ENCODE measurements around the gene DLL3.

DLL3 gene

DNA sequence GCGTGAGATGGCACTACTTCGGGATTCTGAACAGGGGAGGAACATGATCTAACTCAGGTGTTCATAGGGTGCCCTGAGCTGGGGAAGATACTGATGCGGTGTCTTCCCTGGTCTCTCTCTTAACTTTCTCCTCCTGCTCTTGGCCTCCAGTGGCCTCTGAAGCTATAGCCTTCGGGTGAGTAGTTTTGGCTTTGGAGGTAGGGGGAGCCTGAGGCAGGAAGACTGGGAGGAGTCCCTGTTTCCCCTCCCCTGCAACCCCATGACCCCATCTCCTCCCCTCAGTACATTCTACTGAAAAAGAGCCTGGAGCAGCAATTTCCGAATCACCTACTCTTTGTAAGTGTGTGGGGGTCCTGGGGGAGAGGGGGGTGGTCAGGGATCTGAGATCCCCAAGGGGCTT is 19.7 kb downstream of the DLL3 start:
- DNase-seq, result no peak

DNA sequence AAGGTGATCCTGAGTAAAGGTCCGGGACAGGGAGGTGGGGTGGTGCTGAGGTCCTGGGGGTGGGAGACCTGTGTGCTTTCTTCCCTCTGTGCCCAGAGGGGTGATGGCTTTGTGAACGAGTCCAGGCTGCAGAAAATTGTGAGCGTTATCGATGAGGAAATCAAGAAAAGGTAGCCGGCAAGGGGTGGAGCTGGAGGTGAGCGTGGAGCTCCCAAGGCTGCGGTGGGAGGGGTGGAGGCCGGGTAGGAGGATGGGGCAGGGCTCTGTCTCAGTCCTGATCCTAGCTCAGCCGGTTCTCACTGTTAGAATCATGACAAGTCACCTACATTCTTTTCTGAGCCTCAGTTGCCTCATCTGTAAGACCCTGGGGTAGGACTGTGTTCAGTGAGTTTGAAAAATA is 20.2 kb downstream of the DLL3 start:
- DNase-seq, result no peak

DNA sequence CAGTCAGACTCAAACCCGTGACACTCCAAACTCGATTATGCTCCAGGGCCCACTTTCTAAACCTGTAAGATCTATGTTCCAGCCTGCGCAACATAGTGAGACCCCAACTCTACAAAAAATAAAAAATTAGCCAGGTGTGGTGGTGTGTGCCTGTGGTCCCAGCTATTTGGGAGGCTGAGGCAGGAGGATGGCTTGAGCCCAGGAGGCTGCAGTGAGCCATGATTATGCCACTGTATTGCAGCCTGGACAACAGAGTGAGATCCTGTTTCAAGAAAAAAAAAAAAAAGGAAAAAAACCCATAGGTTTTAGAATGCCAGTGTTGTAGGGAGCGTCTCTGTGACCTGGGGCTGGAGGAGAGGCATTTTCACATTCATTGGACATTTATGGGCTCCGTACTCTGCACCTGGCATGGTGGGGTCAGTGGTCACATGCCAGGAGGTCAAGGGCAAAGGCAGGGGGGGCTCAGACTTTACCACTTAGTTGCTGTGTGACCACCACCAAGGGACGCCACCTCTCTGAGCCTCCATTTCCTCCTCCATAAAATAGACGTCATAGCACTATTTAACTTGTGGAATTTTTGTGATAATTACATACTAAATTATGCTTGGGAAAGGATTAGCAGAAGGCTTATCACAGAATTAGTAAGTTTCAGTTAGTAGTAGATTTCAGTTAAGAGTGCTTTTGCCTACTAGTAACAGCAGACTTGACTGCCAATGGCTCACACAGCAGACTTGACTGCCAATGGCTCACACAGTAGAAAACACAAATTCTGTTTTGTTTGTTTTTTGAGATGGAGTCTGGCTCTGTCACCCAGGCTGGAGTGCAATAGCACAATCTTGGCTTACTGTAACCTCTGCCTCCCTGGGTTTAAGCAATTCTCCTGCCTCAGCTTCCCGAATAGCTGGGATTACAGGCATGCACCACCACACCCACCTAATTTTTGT is 22.1 kb downstream of the DLL3 start:
- no peak for DNase-seq

DNA sequence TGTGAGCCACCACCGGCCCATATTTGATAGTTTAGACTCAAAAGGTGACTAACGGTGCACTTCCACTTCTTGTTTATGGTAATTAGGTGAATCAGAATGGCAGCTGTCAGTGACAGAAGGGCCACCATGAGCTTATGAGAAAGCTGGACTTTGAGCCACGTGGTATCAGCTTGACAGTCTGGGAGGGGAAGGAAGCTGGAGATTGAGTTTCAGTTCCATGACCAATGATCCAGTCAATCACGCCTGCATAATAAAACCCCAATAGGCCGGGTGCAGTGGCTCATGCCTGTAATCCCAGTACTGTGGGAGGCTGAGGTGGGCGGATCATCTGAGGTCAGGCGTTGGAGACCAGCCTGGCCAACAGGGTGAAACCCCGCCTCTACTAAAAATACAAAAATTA is 25.7 kb downstream of the DLL3 start:
- DNase-seq, result no peak

DNA sequence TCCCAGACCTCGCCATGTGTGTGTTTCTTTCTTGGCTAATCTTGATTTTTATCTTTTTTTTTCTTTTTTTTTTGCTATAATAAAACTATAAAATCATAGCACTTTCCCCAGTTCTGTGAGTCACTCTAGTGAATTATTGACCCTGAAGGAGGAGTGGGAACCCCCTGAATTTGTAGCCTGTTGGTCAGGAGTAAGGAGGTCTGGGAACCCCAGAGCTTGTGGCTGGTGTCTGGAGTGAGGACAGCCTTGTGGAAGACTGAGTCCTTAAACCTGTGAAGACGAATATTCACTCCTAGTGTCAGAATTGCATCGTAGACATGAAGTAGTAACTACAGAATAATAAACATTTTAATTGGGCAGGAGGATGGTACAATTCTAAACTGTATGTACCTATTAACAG is 26.5 kb downstream of the DLL3 start:
- DNase-seq, result no peak

DNA sequence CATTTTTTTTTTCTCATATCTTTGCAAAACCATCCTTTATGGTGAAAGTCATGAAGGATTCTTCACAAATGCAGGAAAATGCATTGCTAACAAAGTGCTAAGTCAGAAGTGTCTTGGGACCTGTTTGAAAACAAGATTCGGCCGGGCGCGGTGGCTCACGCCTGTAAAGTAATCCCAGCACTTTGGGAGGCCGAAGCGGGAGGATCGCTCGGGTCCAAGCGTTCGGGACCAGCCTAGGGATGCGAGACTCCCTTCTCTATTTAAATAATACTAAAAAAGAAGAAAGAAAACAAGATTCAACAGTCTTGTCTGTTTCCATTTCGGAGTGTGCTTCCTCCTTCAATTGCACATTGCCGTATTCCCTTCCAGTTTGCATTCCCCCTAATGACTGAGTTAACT is 33.1 kb downstream of the DLL3 start:
- DNase-seq, result no peak

DNA sequence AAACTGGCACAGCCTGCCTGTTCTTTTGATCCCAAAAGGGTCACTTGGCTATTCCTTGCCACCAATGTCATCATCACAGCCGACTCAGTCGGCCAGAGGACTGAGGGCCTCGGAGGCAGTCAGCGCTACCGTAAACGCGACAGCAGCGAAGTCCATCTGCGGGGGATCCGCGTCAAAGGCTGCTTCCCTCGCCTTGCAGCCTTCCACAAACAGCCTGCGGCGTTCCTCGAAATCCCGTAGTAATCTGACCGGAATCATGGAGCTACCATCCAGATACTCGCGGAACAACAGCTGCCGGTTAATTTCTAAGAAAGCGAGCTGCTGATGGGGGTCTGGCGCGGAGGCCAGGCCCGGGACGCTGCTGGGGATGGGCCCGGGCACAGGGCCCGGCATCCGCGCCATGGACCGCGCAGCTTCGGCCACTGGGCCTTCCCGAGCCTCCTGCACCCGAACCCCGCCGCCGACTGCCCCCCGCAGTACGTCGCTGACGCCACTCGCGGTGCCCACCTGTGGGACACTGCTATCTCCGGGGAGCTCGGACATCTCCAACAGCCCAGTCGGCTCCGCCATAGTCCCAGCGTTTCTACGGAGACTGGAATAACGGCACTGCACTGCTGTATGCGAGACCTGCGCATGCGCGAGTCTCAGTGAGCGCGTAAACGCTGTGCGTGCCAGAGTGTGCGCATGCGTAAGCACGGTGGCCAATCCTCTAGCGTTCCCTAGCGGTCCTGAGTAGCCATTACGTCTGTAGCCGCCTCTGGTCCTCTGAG is 33.7 kb downstream of the DLL3 start, which contains the start of gene EID2B:
TSS of gene EID2B (minus strand) at position 620 of the 770 bp plus-strand sequence. CDS start at position 570, 50 bp downstream.
- peak; percentile 94 to 97 for DNase-seq

DNA sequence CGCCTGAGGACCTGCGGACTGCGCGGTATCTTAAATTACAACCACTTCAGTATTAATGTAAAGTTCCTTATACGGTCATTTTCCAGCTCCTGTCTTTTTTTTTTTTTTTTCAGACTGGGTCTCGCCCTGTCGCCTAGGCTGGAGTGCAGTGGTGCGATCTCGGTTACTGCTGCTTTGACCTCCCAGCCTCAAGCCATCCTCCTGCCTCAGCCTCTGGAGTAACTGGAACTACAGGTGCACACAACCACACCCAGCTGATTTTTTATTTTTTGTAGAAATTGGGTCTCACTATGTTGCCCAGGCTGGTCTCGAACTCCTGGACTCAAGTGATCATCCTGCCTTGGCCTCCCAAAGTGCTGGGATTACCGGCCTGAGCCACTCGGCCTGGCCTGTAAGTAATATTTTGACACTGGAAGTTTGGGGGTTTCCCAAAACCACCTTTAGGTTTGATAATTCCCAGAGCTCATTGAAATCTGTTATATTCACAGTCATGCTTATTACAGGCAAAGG is 34.3 kb downstream of the DLL3 start:
- DNase-seq, result no peak

DNA sequence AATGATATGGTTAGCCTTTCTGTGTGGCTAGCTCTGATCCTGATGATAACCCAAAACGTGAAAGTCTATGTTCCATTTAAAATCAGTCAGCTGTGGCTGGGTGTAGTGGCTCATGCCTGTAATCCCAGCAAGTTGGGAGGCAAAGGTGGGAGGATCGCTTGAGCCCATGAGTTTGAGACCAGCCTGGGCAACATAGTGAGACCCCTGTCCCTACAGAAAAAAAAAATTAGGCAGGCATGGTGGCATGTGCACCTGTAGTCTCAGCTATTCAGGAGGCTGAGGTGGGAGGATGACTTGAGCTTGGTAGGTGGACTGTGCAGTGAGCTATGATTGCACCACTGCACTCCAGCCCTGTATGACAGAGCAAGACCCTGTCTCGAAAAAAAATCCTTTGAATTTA is 35.0 kb downstream of the DLL3 start:
- DNase-seq, result no peak

DNA sequence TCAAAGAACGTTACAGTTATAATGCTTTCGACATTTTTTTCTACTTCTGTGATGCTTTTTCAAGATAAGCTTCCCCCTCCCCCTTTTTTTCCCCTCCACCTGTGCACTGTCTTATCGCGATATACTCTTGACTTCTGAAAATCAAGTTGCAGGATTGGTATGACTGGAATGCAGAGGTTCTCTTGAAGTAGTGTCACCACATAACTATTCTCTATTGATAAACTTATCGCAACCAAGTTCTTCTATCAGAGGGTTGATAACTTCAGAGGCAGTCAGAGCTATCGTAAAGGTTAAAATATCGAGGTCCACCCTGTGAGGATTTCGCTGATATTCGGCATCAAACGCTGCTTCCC is 40.4 kb downstream of the DLL3 start:
- DNase-seq, result no peak

DNA sequence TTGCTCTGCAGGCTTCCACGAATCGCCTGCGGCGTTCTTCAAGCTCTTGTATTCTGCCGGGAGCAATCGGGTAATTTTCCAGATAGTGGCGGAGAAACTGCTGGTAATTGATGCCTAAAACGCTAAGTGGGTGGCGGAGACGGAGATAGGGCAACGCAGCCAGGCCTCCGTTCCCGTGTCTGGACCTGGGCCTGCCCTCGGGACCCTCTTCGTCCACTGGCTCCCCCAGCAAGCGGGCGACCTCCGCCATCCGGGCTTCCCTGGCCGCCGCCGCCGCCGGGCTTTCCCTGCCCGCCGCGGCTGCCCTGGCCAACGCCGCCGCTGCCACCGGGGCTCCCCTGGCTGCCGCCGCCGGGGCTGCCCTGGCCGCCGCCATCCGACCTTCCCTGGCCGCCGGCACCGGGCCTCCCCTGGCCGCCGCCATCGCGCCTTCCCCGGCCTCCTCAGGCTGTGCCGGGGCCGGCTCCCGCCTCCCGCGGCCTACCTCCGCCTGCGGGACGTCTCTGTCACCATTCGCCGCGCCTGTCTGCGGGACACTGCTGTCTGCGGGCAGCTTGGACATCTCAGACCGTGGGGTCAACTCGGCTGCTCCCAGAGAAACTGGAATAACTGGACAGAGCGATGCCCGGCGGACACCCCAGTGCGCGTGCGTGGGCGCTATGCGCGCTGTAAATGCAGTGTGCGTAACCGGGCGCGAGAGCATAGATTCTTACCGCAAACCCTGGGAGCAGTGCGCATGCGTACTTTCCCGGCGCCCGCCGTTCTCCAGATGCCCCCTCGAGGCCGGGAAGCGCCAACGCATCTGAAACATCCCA is 41.0 kb downstream of the DLL3 start, which contains the start of gene EID2:
TSS of gene EID2 (minus strand) at position 644 of the 815 bp plus-strand sequence. CDS start at position 562, 82 bp downstream.
- peak; percentile 93 to 95 for DNase-seq

DNA sequence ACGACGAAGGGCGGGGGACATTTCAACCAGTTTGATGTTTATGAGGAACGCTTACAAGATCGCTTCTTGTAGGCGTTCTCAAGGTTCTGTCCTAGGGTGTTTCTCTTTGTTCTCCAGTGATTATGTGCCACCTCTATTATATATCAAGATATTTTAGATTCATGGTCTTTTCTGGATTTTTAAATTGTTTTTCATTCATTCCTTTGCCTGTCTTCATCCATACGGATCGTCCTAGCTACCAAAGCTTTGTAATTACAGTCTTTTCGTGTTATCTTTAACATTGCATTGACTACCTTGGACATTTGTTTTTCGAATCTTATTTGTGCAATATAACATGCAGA is 41.6 kb downstream of the DLL3 start:
- no peak for DNase-seq

DNA sequence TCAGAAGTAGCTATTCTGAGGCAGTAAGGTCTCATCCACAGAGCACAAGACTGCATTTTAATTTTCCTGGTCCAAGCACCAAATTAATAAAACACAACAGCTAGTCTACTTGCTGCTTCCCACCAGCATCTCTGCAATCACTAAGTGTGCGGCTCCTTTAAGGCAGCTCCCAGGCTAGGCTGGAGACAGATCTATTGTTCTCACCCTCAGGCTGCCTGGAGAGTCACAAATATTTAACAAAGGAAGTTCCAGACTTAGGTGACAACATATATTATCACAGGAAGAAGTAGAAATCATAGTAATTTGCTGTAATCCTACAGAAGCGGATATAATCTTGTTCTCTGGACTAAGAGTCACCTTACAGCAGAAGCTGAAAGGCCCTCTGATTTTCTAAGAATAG is 43.5 kb downstream of the DLL3 start:
- DNase-seq, result no peak

DNA sequence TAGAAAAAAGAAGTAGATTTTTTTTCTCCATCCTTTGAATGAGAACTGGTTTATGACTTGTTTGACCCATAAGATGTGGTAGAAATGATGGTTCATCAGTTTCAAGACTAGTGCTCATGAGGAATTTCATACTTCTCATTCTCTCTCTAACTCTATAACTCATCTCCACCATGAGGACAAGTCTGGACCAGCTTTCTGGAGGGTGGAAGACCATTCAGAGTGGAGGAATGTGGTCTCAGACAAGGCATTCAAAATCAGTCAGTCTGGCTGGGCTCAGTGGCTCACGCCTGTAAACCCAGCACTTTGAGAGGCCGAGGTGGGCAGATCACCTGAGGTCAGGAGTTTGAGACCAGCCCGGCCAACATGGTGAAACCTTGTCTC is 44.7 kb downstream of the DLL3 start:
- no peak for DNase-seq

DNA sequence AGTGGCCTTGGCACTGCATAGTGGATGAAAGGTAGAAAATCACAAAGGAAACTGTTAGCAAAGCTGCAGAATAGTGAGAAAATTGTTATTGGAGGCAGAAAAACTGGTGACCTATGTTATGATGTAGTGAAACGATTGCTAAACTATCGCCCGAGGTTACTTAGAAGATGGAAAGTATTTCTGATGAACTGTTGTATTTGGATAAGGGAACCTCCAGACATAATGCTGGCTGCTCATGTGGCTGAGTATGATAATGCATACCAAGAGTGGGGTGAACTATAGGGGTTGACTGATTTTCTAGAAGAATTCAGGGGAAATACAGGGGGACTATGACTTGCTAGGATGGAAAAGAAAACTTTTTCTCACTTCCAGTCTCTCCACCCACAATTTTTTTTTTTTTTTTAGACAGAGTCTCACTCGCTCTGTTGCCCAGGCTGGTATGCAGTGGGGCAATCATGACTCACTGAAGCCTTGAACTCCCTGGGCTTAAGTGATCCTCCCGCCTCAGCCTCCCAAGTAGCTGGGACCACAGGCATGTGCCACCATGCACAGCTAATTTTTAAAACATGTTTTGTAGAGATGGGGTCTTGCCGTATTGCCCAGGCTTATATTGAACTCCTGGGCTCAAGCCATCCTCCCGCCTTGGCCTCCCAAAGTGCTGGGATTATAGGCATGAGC is 45.6 kb downstream of the DLL3 start:
- no peak for DNase-seq

DNA sequence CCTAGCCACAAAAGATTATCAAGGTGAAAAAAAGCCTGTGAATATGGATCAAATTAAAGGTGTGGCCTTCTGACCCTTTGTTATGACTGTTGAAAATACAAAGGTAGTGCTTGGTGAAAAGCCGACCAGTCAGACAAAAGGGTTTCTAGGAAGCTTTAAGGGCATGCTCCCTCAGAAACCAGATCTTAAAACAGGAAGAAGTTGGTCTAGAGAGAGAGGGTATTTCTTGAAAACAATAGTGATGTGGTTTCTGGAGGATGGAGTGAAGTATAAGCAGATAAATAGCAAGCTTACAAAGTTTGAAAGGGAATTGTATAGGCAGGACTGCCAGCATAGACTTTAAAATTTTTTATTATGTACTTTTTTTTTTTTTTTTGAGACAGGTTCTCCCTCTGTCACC is 46.2 kb downstream of the DLL3 start:
- no peak for DNase-seq

DNA sequence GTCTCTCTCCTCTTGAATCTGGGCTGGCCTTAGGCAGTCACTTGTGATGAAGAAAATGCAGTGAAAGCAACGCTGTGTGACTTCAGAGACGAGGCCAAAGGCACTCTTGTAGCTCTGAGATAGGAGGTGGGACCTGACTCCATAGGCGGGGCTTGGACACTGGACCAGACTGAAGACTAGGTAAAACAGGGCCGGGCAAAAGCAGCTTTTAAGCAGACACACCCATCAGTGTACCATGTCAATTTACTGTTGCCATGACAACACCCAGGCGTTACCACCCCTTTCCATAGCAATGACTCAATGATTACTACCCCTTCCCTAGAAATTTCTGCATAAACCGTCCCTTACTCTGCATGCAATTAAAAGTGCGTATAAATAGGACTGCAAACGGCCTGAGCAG is 47.9 kb downstream of the DLL3 start:
- no peak for DNase-seq

DNA sequence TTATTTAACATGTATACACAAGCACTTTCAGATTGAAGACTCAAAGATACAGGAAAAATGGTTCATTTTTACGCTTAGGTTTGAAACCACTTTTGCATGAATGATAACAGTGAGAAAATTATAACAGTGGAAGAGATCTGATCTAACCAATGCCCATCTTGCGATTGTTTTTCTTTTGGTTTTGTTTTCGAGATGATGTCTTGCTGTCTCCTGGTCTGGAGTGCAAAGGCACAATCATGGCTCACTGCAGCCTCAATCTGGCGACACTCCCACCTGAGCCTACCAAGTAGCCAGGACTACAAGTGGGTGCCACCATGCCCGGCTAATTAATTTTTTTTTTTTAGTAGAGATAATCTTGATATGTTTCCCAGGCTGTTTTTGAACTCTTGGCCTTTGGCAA is 51.5 kb downstream of the DLL3 start:
- no peak for DNase-seq

DNA sequence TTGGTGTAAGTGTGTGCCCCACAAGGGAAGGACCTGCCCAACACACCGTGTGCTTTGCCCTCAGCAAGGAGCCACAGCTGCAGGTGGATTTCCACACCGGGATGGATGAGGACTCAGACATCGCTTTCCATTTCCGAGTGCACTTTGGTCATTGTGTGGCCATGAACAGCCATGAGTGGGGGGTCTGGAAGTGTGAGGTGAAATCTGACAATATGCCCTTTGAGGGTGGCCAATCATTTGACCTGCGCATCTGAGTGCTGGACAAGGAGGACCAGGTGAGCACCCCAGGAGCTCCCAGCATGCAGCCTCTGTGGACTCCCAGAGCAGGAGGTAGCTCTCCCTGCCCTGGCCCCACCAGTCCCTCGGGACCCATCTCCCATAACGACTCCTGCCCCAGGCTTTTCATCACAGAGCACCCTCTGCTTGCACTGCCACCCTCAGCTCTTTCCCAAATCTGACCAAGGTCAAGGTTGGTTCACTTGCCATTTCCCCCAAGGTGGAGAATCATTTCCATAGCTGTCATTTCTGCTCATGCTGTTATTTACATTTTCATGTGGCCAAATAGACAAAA is 54.4 kb downstream of the DLL3 start:
- DNase-seq, result no peak

DNA sequence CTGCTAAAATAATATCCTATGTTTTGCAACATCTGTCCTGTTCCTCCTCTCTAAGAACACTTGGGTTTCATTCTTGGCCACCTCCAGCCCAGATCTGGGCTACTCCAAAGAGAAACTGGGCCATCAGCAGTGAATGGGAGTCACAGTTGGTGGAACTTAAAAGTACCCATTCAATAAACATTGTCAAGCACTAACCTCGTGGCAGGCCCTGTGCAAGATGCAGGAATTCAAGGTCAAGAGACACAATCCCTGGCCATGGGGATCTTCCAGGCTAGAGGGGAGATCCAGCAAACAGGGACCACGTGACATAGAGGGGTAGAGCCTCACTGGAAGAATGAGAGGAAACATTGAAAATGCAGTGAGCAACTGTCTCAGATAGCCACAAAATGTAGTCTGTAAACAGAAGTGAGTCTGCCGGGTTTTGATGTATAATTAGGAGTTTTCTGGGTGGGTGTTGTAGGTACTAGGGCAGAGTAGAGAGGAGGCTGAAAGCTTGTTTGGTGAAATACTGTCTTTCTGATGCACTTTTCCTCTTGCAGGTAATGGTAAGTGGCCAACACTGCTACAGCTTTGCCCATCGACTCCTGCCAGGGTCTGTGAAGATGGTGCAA is 56.1 kb downstream of the DLL3 start:
- DNase-seq, result no peak

DNA sequence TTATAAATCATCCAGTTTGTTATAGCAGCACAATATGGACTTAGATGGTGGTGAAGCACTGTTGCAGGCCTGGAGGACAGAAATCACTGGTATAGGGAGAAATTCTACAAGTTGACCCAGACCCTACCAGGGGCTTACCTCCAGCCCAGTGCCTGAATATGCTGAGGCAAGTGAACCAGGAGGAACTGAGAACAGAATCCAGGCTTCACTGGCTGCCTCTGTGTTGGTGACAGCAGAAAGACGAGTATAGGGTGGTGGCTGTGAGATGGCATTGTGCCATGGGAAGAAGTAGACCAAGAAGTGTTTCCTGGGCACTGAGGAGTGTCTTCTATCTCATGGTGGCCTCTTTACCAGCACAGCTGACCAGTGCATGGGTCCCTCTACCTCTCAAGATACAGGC is 57.1 kb downstream of the DLL3 start:
- DNase-seq, result no peak

Measured in activated CD4-positive, alpha-beta T cell treated with anti-CD3 and anti-CD28 coated beads for 4 hours (primary cell).